Fibroblast of villous mesenchyme (primary cell): ENCODE measurements around the gene TMEM97. TPM values are rescaled to one million over a fixed set of nuclear protein-coding genes. Genes with fewer than 3 reads are reported as not detected.

Experiments used
- DNase-seq: peaks from one replicate; pipeline ENCODE4 v3.0.0-alpha.2; 2010; ENCODE audit warnings: low read depth
- H3K4me3 ChIP-seq: 2 replicates; pipeline ENCODE4 v1.5.1; 2011; ENCODE audit warnings: low read depth, mild to moderate bottlenecking, low read length
- total RNA-seq: library from RNA; depleted of rRNA; stranded (reverse); fragments of >200 nt; gene quantifications from 2 replicates; pipeline ENCODE4 v1.2.3, GENCODE V29; 2012
- TF ChIP-seq, protein P1 (sequence below): IDR thresholded peaks from 2 replicates; pipeline ENCODE4 v1.5.1; 2012; ENCODE audit warnings: low read depth, mild to moderate bottlenecking, low read length; ENCODE audit not compliant: insufficient read depth

Gene TMEM97
- total RNA-seq, 1 donor = 47.1 TPM

DNA sequence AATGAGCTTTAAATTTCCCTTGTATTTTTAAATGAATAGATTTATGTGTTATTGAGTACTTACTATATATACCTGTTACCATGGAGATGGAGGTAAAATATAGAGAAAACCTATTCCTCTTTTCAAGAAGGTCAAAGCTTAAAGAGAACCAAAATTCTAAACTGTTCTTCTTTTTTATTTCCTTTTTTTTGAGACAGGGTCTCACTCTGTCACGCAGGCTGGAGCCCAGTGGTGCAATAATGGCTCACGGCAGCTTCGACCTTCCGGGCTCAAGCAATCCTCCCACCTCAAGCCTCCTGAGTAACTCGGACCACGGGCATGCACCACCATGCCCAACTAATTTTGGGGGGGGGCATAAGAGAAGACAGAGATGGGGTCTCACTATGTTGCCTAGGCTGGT is 25.0 kb upstream of the TMEM97 start:
- no peak for DNase-seq
- no peak overlapping the region for H3K4me3 ChIP-seq
- TF ChIP-seq, protein P1, sequence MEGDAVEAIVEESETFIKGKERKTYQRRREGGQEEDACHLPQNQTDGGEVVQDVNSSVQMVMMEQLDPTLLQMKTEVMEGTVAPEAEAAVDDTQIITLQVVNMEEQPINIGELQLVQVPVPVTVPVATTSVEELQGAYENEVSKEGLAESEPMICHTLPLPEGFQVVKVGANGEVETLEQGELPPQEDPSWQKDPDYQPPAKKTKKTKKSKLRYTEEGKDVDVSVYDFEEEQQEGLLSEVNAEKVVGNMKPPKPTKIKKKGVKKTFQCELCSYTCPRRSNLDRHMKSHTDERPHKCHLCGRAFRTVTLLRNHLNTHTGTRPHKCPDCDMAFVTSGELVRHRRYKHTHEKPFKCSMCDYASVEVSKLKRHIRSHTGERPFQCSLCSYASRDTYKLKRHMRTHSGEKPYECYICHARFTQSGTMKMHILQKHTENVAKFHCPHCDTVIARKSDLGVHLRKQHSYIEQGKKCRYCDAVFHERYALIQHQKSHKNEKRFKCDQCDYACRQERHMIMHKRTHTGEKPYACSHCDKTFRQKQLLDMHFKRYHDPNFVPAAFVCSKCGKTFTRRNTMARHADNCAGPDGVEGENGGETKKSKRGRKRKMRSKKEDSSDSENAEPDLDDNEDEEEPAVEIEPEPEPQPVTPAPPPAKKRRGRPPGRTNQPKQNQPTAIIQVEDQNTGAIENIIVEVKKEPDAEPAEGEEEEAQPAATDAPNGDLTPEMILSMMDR = no peak

DNA sequence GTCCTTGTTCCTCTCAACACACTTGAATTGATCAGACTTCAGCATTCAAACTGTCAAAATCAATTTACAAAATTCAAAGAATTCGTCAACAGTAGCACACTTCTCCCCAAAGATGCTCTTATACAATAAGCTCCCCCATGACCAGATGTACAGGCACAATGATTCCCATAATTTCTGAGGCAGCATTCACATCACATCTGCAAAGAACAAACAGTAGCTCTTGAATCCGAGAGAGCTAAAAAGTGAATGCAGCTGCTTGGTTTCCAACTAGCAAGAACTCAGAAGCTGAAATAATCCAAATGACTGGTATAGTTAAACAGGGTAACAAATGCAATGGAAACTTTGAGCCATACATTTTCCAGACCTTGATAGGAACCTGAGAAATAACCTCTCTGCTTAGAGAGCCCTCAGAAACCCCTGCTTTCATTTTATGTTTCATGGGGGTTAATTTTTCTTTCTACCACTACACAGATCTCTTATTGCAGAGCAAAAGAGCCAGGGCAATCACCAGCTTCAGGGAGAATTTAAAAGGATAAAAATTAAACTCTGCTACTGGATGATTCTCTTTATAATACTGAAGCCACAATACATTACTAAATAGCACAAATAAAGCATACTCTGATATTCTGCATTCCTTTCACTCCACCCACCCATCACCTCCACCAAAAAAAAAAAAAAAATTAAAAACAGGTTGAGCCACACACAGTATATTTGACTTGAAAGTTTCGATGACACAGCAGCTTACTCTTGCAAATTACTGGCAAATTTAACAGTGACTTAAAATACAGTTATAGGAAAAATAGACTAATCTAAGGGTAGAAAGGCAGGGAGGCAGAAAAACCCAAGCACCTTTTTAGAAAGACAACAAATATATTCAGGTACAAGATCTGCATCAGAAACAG is 23.1 kb upstream of the TMEM97 start:
- TF ChIP-seq, protein P1 = no peak
- no peak for DNase-seq
- H3K4me3 ChIP-seq = no peak overlapping the region

DNA sequence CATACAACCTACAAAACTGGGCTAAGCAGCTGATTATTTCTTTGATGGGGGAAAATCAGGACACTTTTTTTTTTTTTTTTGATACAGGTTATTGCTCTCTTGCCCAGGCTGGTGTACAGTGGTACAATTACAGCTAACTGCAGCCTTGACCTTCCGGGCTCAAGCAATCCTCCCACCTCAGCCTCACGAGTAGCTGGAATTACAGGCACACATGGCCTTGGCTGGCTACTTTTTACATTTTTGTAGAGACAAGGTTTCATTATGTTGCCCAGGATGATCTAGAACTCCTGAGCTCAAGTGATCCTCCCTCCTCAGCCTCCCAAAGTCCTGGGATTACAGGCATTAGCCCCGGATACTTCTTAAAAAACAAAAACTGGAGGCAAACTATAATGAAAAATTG is 20.6 kb upstream of the TMEM97 start:
- no peak overlapping the region for H3K4me3 ChIP-seq
- no peak for DNase-seq
- TF ChIP-seq, protein P1 = no peak

DNA sequence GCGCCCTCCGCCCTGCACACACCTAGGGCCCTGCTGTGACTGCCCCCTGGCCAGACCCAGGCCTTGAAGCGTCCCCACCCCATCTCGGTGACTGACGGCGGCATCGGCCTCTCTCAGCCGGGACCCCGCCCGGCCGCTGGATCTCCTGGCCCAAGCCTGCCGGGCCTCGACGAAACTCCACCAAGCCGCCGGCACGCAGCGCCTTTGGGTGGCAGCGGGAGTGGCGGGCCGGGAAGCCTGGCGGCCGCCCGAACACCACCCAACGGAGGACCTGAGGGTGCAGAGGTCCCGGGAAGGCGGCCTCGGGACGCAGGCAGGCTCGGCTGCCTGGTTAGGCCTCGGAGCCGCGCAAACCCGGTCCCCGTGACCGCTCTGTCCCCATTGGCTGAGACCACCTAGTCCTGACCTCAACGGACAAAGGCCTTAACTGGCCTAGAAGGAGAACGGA is 12.0 kb upstream of the TMEM97 start:
- DNase-seq = no peak
- TF ChIP-seq, protein P1 = no peak
- no peak overlapping the region for H3K4me3 ChIP-seq

DNA sequence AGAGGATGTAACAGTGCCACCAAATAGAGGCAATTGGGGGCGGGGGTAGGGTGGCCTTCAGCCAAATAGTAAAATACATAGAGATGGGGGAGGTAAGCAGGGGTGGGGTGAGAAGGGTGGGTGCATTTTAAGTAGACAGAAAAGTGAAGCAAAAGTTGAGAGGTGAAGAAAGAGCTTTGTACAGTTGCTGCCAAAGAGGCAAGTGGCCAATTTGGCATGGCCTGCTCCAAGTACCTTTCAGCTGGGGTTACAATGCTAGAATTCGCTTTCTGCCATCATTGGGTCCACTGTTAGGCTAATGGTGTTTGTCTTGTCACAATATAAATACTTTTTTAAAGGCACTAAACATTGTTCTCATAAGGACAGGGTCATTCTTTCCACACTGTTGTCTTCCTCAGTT is 5.2 kb upstream of the TMEM97 start:
- no peak overlapping the region for H3K4me3 ChIP-seq
- TF ChIP-seq, protein P1 = no peak
- no peak for DNase-seq

DNA sequence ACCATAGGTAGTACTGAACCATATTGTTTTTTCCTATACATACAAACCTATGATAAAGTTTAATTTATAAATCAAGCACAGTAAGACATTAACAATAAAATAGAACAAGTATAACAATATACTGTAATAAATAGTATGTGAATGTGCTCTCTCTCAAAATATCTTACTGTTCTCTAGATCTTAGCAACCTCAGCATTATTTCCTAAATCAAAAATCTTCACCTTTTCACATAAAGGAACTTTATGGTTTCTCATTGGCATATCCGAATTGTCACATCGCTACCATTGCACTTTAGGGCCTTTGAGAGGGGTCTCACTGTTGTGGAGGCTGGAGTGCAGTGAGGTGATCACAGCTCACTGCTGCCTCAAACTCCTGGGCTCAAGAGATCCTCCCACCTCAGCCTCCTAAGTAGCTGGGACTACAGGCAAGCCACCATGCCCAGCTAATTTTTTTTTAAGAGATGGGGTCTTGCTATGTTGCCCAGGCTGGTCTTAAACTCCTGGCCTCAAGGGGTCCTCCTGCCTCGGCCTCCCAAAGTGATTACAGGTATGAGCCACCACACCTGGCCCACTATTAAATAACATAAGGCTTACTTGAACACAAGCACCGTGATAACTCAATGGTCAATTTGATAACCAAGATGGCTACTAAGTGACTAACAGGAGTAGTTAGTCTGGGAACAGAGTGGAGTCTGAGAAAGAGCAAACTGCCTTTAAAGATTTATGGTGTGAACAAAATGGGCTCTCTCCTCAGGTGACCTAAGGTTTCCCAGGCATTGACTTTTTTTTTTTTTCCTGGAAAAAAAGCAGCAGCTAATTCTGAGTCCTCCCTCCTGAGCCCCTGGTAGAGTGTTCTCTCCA is 2.9 kb upstream of the TMEM97 start:
- TF ChIP-seq, protein P1 = no peak
- no peak for DNase-seq
- H3K4me3 ChIP-seq = no peak overlapping the region
